ENCODE data around the gene TRMO. TPM values are rescaled to one million over a fixed set of nuclear protein-coding genes. Genes with fewer than 3 reads are reported as not detected.

Gene TRMO
- total RNA-seq, 1 experiment from 2014 or later: 8.6 TPM

DNA sequence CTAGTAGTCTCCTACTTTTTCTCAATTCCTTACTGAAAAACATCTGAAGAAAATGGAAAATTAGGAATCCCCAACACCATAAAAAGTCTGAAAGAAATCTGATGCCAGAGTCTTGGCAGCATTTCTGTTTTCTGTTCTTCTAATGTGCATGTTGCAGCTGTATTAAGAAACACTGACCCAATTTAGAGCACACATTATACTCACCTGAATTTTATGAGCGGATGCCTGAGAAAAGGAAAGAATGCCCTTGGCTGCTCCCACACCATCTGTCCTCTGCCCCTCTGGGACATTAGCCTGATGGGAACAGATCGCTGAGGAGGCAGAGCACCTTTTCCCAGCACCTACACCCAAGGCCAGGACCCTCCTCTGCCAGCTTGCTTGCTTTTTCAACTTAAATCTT is 46.7 kb upstream of the TRMO start:
- Histone ChIP-seq H3K79me1 (ENCODE audit: insufficient read depth, low read depth, low read length, poor library complexity, severe bottlenecking) (no peaks in the 10 kb centered on the region), H3K27ac (ENCODE audit: insufficient read length, low read depth, low read length) (no peak overlapping the region), H3K4me2 (ENCODE audit: insufficient read depth, insufficient read length, low read length) (no peak overlapping the region), H3K14ac (ENCODE audit: insufficient read depth, low read length) (no peak overlapping the region), H3K23me2 (ENCODE audit: insufficient read length, low read depth, low read length, poor library complexity, severe bottlenecking) (no peaks in the 10 kb centered on the region), H3K79me2 (ENCODE audit: insufficient read depth, low read length) (no peaks in the 10 kb centered on the region), H2BK15ac (ENCODE audit: low read depth, low read length) (no peak overlapping the region), H4K5ac (ENCODE audit: insufficient read length, low read depth, low read length) (no peak overlapping the region), H3K18ac (ENCODE audit: insufficient read length, low read depth, low read length) (no peak overlapping the region), H3K27me3 (ENCODE audit: insufficient read depth, low read length) (peaks cover 2% of the 10 kb centered on the region; the same call in 1 of the 2 replicates), H2BK12ac (ENCODE audit: insufficient read length, low read depth, low read length) (no peak overlapping the region), H3T11ph (ENCODE audit: low read length) (no peak overlapping the region), H2BK5ac (ENCODE audit: insufficient read length, low read length) (no peak overlapping the region), H3K4ac (ENCODE audit: low read depth, low read length) (no peak overlapping the region), H3K4me1 (ENCODE audit: insufficient read depth, low read length) (no peaks in the 10 kb centered on the region), H3K23ac (ENCODE audit: insufficient read length, low read depth, low read length) (no peak overlapping the region), H2BK120ac (ENCODE audit: low read depth, low read length, poor library complexity, severe bottlenecking) (no peak overlapping the region), H4K91ac (ENCODE audit: insufficient read length, low read depth, low read length) (no peak overlapping the region), H4K20me1 (ENCODE audit: control insufficient read depth, insufficient read depth, insufficient read length) (no peaks in the 10 kb centered on the region), H3K56ac (ENCODE audit: insufficient read length, low read depth, low read length) (no peak overlapping the region), H4K8ac (replicated peaks; ENCODE audit: insufficient read length, low read depth, low read length) (no peak overlapping the region), H2AFZ (ENCODE audit: low read length) (no peak overlapping the region), H2BK20ac (ENCODE audit: low read depth, low read length, poor library complexity, severe bottlenecking) (no peak overlapping the region), H2AK5ac (ENCODE audit: insufficient read length, low read length) (no peak overlapping the region), H3K9me3 (ENCODE audit: control insufficient read depth, low read depth, low read length) (no peaks in the 10 kb centered on the region), H3K9ac (ENCODE audit: extremely low read depth, insufficient read length, low read length) (no peak overlapping the region)
- H3K27me3 Mint-ChIP-seq (ENCODE audit: low read depth): peaks cover 94% of the 10 kb centered on the region
- H3K36me3 Mint-ChIP-seq (ENCODE audit: insufficient read depth in 1 of 3, low read depth in 3 of 3): no peaks in the 10 kb centered on the region
- no peak overlapping the region for H3K27ac Mint-ChIP-seq
- H3K4me3 Mint-ChIP-seq: no peak overlapping the region
- DNase-seq: no peak
- peaks cover 0 to 2% of the 10 kb centered on the region in 2 experiments; a peak in 1 of 5 replicates for H3K9me3 Mint-ChIP-seq
- no CpG with 5 or more reads among the region's 2 CpGs for WGBS (ENCODE audit: extremely low coverage, insufficient read length, low lambda C conversion rate)
- H3K4me1 Mint-ChIP-seq: peaks cover 0 to 5% of the 10 kb centered on the region in 2 experiments; a peak in 2 of 4 replicates
- TF ChIP-seq, protein P1, sequence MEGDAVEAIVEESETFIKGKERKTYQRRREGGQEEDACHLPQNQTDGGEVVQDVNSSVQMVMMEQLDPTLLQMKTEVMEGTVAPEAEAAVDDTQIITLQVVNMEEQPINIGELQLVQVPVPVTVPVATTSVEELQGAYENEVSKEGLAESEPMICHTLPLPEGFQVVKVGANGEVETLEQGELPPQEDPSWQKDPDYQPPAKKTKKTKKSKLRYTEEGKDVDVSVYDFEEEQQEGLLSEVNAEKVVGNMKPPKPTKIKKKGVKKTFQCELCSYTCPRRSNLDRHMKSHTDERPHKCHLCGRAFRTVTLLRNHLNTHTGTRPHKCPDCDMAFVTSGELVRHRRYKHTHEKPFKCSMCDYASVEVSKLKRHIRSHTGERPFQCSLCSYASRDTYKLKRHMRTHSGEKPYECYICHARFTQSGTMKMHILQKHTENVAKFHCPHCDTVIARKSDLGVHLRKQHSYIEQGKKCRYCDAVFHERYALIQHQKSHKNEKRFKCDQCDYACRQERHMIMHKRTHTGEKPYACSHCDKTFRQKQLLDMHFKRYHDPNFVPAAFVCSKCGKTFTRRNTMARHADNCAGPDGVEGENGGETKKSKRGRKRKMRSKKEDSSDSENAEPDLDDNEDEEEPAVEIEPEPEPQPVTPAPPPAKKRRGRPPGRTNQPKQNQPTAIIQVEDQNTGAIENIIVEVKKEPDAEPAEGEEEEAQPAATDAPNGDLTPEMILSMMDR (conservative IDR thresholded peaks at IDR 0.05): no peak

All from H9 (cell line).